K562 (cell line): ENCODE results near the gene FES. TPM values are rescaled to one million over a fixed set of nuclear protein-coding genes. Genes with fewer than 3 reads are reported as not detected.

Experiments used
- C11orf30 ChIP-seq: fragments of 450-650 bp; IDR thresholded peaks from 2 replicates; pipeline ENCODE4 v1.6.1; 2016; ENCODE audit warnings: low read depth, mild to moderate bottlenecking
- ZNF407 ChIP-seq: fragments of 450-650 bp; IDR thresholded peaks from 2 replicates; pipeline ENCODE4 v1.6.1; 2016; ENCODE audit warnings: low read depth
- polyA plus RNA-seq, 8 experiments: library from polyadenylated mRNA; depleted of rRNA in 4 of 8; stranded (reverse) in 5 of 8; unstranded in 3 of 8; fragments of >200 nt; fragmentation: Nextera tagmentation in 2 of 8; fragmentation: Illumina TruSeq in 1 of 8; extraction: Ambion mirVana in 2 of 8; extraction: Trizol in 1 of 8; gene quantifications; 2 replicates each; pipeline versions ENCODE4 v1.2.1 to v1.2.3, GENCODE V29; 2011 to 2014; ENCODE audit warnings: inconsistent platforms in 1 of 8, missing spikeins in 1 of 8
- total RNA-seq, 7 experiments: library from RNA; depleted of rRNA in 6 of 7; stranded (reverse); fragments of >200 nt in 6 of 7; fragmentation: Illumina TruSeq in 2 of 7; extraction: Trizol in 2 of 7; gene quantifications; 2 replicates each; pipeline versions ENCODE4 v1.2.1 to v1.2.3, GENCODE V29; 2011 to 2021; ENCODE audit warnings: low replicate concordance in 1 of 7

FES gene
- total and polyA plus RNA-seq, 9 of the 15 experiments (the other 6 are each of a cell fraction or from before 2014, with no cell fraction given), result 0.38 to 2.6 (median 0.82) TPM

- TF ChIP-seq ZNF407, result no peak
- no peak for TF ChIP-seq C11orf30
Measured at GRCh38 chr15:90866161-90866715, 18.1 kb upstream of the FES start (continued).
